Ishikawa (cell line): ENCODE data around the gene DIP2A.

Experiments
- CEBPB ChIP-seq: IDR thresholded peaks from 2 replicates; pipeline ENCODE4 v1.6.1; 2012
- EP300 ChIP-seq: IDR thresholded peaks from 2 replicates; pipeline ENCODE4 v1.6.1; 2012; ENCODE audit warnings: borderline replicate concordance
- FOXM1 ChIP-seq: IDR thresholded peaks from 2 replicates; pipeline ENCODE4 v1.6.1; 2012; ENCODE audit warnings: low read depth, borderline replicate concordance
- MAX ChIP-seq: IDR thresholded peaks from 2 replicates; pipeline ENCODE4 v1.6.1; 2012
- NFIC ChIP-seq: IDR thresholded peaks from 2 replicates; pipeline ENCODE4 v1.6.1; 2012
- TAF1 ChIP-seq: IDR thresholded peaks from 2 replicates; pipeline ENCODE4 v1.6.1; 2012; ENCODE audit warnings: low read depth, mild to moderate bottlenecking
- TCF12 ChIP-seq: IDR thresholded peaks from 2 replicates; pipeline ENCODE4 v1.6.1; 2012; ENCODE audit warnings: low read depth
- TEAD4 ChIP-seq: IDR thresholded peaks from 2 replicates; pipeline ENCODE4 v1.6.1; 2012
- USF1 ChIP-seq: IDR thresholded peaks from 2 replicates; pipeline ENCODE4 v1.6.1; 2012
- YY1 ChIP-seq: IDR thresholded peaks from 2 replicates; pipeline ENCODE4 v1.6.1; 2012; ENCODE audit warnings: low read depth
- ZBTB7A ChIP-seq: IDR thresholded peaks from 2 replicates; pipeline ENCODE4 v1.6.1; 2012; ENCODE audit warnings: low read depth

- TF ChIP-seq CEBPB (no peak), ZBTB7A (no peak), NFIC (no peak), TCF12 (no peak), FOXM1 (no peak), EP300 (no peak), USF1 (no peak), YY1 (no peak), TAF1 (no peak), MAX (no peak), TEAD4 (no peak)
Observed at GRCh38 chr21:46553993-46554392, 95.3 kb downstream of the DIP2A start.
